H1 (cell line): ENCODE data around the gene GABARAPL2. TPM values are rescaled to one million over a fixed set of nuclear protein-coding genes. Genes with fewer than 3 reads are reported as not detected.

ENCODE experiments used
- CBX8 ChIP-seq: fragments of 300-800, 300-1000 bp; sonication (generic); IDR thresholded peaks from 2 replicates; pipeline ENCODE4 v1.7.1; 2016; ENCODE audit warnings: low read depth, low read length, borderline replicate concordance
- CHD2 ChIP-seq: IDR thresholded peaks from 2 replicates; pipeline ENCODE4 v1.6.1; 2012; ENCODE audit warnings: low read length, improper control_type of control experiment
- EZH2 ChIP-seq: fragments of 200-600 bp; sonication (generic); IDR thresholded peaks from 2 replicates; pipeline ENCODE4 v1.7.1; 2012; ENCODE audit warnings: low read depth, mild to moderate bottlenecking, moderate library complexity, low read length, inconsistent platforms; ENCODE audit not compliant: severe bottlenecking
- FOSL1 ChIP-seq: IDR thresholded peaks from 2 replicates; pipeline ENCODE4 v1.6.1; 2011; ENCODE audit warnings: mild to moderate bottlenecking, low read depth, low read length, moderate library complexity; ENCODE audit not compliant: insufficient read depth
- HDAC2 ChIP-seq, 2 experiments: fragments of 300-600 bp in 1 of 2; sonication (generic) in 1 of 2; IDR thresholded peaks; 2 replicates each; pipeline ENCODE4 v1.6.1; 2011 to 2012; ENCODE audit warnings: low read depth in 2 of 2, low read length in 2 of 2, mild to moderate bottlenecking in 2 of 2, moderate library complexity in 2 of 2, borderline replicate concordance in 1 of 2, inconsistent platforms in 1 of 2
- HDAC6 ChIP-seq: IDR thresholded peaks from one replicate; pipeline ENCODE4 v1.7.1; 2012; ENCODE audit warnings: low read depth, mild to moderate bottlenecking, inconsistent platforms, low read length, moderate library complexity
- NANOG ChIP-seq: IDR thresholded peaks from 2 replicates; pipeline ENCODE4 v1.6.1; 2011; ENCODE audit warnings: low read length, low read depth, mild to moderate bottlenecking, inconsistent platforms; ENCODE audit not compliant: insufficient read depth, poor library complexity, severe bottlenecking
- NRF1 ChIP-seq: IDR thresholded peaks from 2 replicates; pipeline ENCODE4 v1.6.1; 2011; ENCODE audit warnings: mild to moderate bottlenecking, low read depth, low read length, improper control_type of control experiment
- RBBP5 ChIP-seq: IDR thresholded peaks from 2 replicates; pipeline ENCODE4 v1.7.1; 2012; ENCODE audit warnings: low read depth, mild to moderate bottlenecking, inconsistent platforms, low read length, moderate library complexity, borderline replicate concordance
- RFX5 ChIP-seq: IDR thresholded peaks from 2 replicates; pipeline ENCODE4 v1.6.1; 2011; ENCODE audit warnings: low read depth, low read length, improper control_type of control experiment, borderline replicate concordance
- RNF2 ChIP-seq: fragments of 200-900, 300-1000 bp; sonication (generic); IDR thresholded peaks from 2 replicates; pipeline ENCODE4 v1.7.1; 2016; ENCODE audit warnings: borderline replicate concordance, low read depth, mild to moderate bottlenecking, antibody characterized with exemption, low read length; ENCODE audit not compliant: poor library complexity, severe bottlenecking; ENCODE audit errors: missing control alignments
- RXRA ChIP-seq: IDR thresholded peaks from 2 replicates; pipeline ENCODE4 v1.6.1; 2011; ENCODE audit warnings: low read depth, mild to moderate bottlenecking, low read length, moderate library complexity; ENCODE audit not compliant: insufficient read depth
- TAF7 ChIP-seq: optimal IDR thresholded peaks from 2 replicates; pipeline ENCODE3; 2011; ENCODE audit warnings: low read depth, mild to moderate bottlenecking, inconsistent platforms, low read length, moderate library complexity, borderline replicate concordance
- polyA plus RNA-seq, 7 experiments: library from polyadenylated mRNA; depleted of rRNA in 3 of 7; stranded (reverse) in 5 of 7; unstranded in 2 of 7; fragments of >200 nt in 5 of 7; fragments of 200-250 nt in 2 of 7; gene quantifications; 1 replicate in 5 of 7; 2 replicates in 1 of 7; 4 replicates in 1 of 7; pipeline versions ENCODE4 v1.2.1 to v1.2.3, GENCODE V29; 2011 to 2013; ENCODE audit warnings: missing spikeins in 2 of 7, mixed read lengths in 2 of 7
- total RNA-seq: library from RNA; stranded (reverse); fragmentation: NEBNext Ultra II Directional; extraction: Animal tissue kit (Norgen Biotek cat#: 25700); gene quantifications from 2 replicates; pipeline ENCODE4 v1.2.1, GENCODE V29; 2021

GABARAPL2 gene
- total and polyA plus RNA-seq, 2 of the 8 experiments (the other 6 are each of a cell fraction or from before 2014, with no cell fraction given): 65.8 to 71.3 TPM

DNA sequence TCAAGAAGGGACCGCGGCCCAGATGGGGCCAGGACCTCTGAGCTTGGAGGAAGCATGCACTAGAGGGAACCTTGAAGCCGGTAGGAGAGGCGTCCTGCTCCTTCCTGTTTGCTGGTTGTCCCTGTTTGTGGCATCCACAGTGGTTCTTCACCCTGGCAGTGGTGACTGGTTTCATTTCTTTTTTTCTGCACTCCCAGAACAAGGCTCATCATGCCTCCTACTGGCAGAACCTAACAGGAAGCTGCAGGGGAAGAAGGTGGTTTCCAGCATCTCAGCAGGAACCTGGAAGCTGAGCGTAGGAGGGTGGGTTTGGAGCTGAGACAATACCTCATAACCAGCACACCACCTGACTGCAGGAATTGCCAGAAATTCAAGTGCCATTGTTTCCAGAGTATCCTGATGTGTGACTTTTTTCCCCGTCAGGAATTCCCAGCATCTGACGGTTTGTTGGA lies 15.9 kb upstream of the GABARAPL2 start (continued):
- TF ChIP-seq FOSL1: no peak
- no peak for TF ChIP-seq CHD2
- TF ChIP-seq RNF2: no peak
- no peak for TF ChIP-seq HDAC6
- TF ChIP-seq NRF1: no peak
- TF ChIP-seq TAF7: no peak
- no peak for TF ChIP-seq RXRA
- TF ChIP-seq CBX8: no peak
- TF ChIP-seq EZH2: no peak
- no peak for TF ChIP-seq RBBP5
- TF ChIP-seq NANOG: no peak
- no peak for TF ChIP-seq RFX5
- no peak for TF ChIP-seq HDAC2 (IDR thresholded peaks at IDR 0.05; ENCODE audit: borderline replicate concordance in 1 of 2, low read depth in 2 of 2, low read length in 2 of 2)
- TF ChIP-seq, all 59 proteins: peak for 8
